ENCODE results near the gene PFKP.

Gene PFKP

DNA sequence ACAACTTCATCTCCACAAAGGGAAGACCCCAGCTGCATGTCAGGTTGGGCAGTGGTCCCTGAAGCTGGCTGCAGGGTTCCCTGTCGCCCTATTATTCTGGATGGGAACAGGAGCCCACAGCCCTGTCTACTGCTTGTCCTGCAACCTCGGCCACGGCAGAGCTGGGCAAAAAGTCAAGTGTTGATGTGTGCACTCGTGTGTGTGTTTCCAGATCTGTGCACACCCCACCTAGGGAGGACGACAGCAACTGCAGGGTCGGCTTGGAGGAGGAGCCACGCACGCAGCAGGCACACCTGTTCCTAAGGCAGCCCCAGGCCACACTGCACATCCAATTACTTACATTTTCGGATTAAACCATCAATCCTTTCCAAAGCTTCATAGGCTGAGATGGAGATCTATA, 81.6 kb downstream of the PFKP start:
- no peak overlapping the region for H3K4me3 ChIP-seq (ENCODE audit: low read depth, low read length)
- no peak overlapping the region for H3K27ac ChIP-seq
- H3K36me3 ChIP-seq (replicated peaks): peaks cover 89% of the 10 kb centered on the region
- H3K27me3 ChIP-seq (replicated peaks): no peaks in the 10 kb centered on the region
- DNase-seq: no peak
- TF ChIP-seq, protein P1, sequence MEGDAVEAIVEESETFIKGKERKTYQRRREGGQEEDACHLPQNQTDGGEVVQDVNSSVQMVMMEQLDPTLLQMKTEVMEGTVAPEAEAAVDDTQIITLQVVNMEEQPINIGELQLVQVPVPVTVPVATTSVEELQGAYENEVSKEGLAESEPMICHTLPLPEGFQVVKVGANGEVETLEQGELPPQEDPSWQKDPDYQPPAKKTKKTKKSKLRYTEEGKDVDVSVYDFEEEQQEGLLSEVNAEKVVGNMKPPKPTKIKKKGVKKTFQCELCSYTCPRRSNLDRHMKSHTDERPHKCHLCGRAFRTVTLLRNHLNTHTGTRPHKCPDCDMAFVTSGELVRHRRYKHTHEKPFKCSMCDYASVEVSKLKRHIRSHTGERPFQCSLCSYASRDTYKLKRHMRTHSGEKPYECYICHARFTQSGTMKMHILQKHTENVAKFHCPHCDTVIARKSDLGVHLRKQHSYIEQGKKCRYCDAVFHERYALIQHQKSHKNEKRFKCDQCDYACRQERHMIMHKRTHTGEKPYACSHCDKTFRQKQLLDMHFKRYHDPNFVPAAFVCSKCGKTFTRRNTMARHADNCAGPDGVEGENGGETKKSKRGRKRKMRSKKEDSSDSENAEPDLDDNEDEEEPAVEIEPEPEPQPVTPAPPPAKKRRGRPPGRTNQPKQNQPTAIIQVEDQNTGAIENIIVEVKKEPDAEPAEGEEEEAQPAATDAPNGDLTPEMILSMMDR (IDR thresholded peaks at IDR 0.05; ENCODE audit: low read depth, low read length, missing control alignments): no peak
- in situ Hi-C loops (cut with HindIII; ENCODE audit: low pct_ligation_motif_present, low sequenced_read_pairs): no loop called here

DNA sequence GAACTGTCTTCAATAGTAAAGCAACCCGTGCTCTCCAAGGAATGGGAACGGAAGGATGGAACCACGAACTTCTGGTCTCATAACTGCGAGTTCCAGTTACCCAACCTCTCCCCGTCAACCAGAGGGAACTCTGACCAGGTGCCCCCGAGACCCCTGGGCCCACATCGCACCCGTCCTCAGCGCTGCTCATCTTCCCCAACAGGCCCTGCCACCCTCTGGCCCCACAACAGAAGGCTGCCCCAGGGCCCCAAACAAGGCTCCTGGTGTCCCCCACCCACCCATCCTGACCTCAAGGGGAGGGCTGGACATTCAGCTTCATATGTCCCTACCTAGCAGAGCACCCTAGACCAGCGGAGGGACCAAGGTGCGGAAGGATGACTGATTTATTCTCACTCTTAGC, 82.6 kb downstream of the PFKP start:
- no peak overlapping the region for H3K27ac ChIP-seq
- DNase-seq: no peak
- no peak overlapping the region for H3K4me3 ChIP-seq (ENCODE audit: low read depth, low read length)
- TF ChIP-seq, protein P1 (IDR thresholded peaks at IDR 0.05; ENCODE audit: low read depth, low read length, missing control alignments): no peak
- H3K36me3 ChIP-seq (replicated peaks): peaks cover 88% of the 10 kb centered on the region
- no peaks in the 10 kb centered on the region for H3K27me3 ChIP-seq (replicated peaks)
- in situ Hi-C loops (cut with HindIII; ENCODE audit: low pct_ligation_motif_present, low sequenced_read_pairs): no loop called here

DNA sequence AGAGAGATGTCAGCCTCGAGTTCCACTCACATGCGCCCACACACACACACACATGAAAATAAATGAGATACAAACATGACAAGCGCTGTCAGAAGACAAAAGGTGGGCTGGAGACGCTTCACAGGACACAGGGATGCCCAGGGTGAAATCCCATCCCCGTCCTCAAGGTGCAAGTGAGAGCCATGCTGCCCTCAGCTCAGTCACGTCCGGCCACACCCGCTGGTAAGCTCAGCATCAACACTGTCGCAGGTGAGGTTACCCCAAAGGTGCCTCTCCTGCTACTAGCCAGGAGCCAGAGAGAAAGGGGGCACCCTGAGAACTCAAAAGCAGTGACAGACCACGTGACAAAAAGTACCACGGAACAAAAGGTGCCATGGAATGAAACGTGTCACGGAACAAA, 83.0 kb downstream of the PFKP start:
- TF ChIP-seq, protein P1 (IDR thresholded peaks at IDR 0.05; ENCODE audit: low read depth, low read length, missing control alignments): no peak
- Histone ChIP-seq H3K36me3 (replicated peaks) (peaks cover 88% of the 10 kb centered on the region), H3K4me3 (ENCODE audit: low read depth, low read length) (no peak overlapping the region), H3K27ac (no peak overlapping the region), H3K27me3 (replicated peaks) (no peaks in the 10 kb centered on the region)
- in situ Hi-C loops (cut with HindIII; ENCODE audit: low pct_ligation_motif_present, low sequenced_read_pairs): no loop called here
- DNase-seq: no peak

DNA sequence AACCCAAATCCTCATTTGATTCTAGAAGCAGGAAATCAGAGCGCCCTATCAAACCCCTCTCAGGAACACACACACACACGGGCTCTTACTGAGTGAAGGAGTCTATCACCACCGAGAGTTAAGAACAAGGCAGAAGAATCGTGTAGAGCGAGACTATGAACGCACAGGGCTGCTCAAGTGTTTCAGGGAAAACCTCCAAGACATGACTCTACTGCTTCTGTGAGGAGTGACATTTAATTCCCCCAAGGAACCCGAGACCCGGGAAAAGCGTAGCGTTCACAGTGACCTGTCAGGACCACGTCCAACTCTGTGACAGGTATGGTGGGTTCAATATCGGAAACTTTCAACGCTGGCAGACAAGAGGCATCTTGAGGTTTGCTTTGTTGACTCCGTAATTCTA, 83.6 kb downstream of the PFKP start:
- Histone ChIP-seq H3K27ac (no peak overlapping the region), H3K36me3 (replicated peaks) (peaks cover 88% of the 10 kb centered on the region), H3K27me3 (replicated peaks) (no peaks in the 10 kb centered on the region), H3K4me3 (ENCODE audit: low read depth, low read length) (no peak overlapping the region)
- in situ Hi-C loops (cut with HindIII; ENCODE audit: low pct_ligation_motif_present, low sequenced_read_pairs): no loop called here
- TF ChIP-seq, protein P1 (IDR thresholded peaks at IDR 0.05; ENCODE audit: low read depth, low read length, missing control alignments): no peak
- no peak for DNase-seq

DNA sequence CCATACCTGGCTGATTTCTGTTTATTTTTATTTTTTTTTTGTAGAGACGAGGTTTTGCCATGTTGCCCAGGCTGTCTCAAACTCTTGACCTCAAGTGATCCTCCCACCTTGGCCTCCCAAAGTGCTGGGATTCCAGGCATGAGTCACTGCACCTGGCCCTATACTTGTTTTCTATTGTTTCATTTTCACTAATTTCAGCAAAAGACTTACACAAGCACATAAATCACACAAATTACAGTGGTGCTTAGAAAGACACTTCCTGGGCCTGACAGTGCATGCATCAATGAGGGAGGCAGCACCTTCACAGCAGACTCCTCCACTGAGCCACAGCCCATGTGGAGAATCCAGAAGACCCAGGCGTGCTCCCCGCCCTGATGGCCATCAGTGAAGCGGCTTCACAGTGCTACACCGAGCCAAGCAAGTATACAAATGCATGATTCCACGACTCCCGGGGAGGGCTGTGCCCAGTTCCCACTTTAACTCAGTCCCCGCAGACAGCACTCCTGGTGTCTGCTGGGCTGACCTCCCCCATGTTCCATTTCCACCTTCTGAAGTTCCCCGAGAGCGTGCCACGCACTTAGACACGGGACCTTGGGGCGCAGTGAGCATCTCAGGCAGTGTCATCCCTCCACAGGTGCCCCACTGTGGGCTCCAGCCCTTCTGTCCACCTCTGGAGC, 84.7 kb downstream of the PFKP start:
- in situ Hi-C loops (cut with HindIII; ENCODE audit: low pct_ligation_motif_present, low sequenced_read_pairs): no loop called here
- no peak overlapping the region for H3K27ac ChIP-seq

More for the DNA sequence above, 84.7 kb downstream of the PFKP start:
- Histone ChIP-seq H3K27me3 (replicated peaks) (no peaks in the 10 kb centered on the region), H3K36me3 (replicated peaks) (peaks cover 88% of the 10 kb centered on the region), H3K4me3 (ENCODE audit: low read depth, low read length) (no peak overlapping the region)
- TF ChIP-seq, protein P1 (IDR thresholded peaks at IDR 0.05; ENCODE audit: low read depth, low read length, missing control alignments): no peak
- no peak for DNase-seq

All from brain microvascular endothelial cell (primary cell).